Neural cell (in vitro differentiated cells): ENCODE data around the gene IMMP2L.

ENCODE experiments used
- EP300 ChIP-seq: fragments of 450-650 bp; conservative IDR thresholded peaks from 2 replicates; pipeline ENCODE4 v1.6.1; 2014; ENCODE audit warnings: antibody characterized with exemption, mild to moderate bottlenecking, moderate library complexity; ENCODE audit not compliant: poor library complexity, severe bottlenecking
- MXI1 ChIP-seq: fragments of 450-650 bp; conservative IDR thresholded peaks from 2 replicates; pipeline ENCODE4 v1.6.1; 2014; ENCODE audit warnings: antibody characterized with exemption, mild to moderate bottlenecking; ENCODE audit not compliant: poor library complexity, severe bottlenecking
- POLR2AphosphoS5 ChIP-seq: IDR thresholded peaks from 2 replicates; pipeline ENCODE4 v1.6.1; 2012
- RAD21 ChIP-seq: fragments of 450-650 bp; conservative IDR thresholded peaks from 2 replicates; pipeline ENCODE4 v1.6.1; 2014; ENCODE audit warnings: antibody characterized with exemption, mild to moderate bottlenecking, moderate library complexity
- TF ChIP-seq, protein P1 (sequence below): fragments of 450-650 bp; IDR thresholded peaks from 2 replicates; pipeline ENCODE4 v1.5.1; 2014; ENCODE audit warnings: antibody characterized with exemption, mild to moderate bottlenecking, moderate library complexity; ENCODE audit not compliant: poor library complexity, severe bottlenecking

GRCh38 chr7:110621289-110621688 is 941.0 kb downstream of the IMMP2L start:
- TF ChIP-seq, protein P1, sequence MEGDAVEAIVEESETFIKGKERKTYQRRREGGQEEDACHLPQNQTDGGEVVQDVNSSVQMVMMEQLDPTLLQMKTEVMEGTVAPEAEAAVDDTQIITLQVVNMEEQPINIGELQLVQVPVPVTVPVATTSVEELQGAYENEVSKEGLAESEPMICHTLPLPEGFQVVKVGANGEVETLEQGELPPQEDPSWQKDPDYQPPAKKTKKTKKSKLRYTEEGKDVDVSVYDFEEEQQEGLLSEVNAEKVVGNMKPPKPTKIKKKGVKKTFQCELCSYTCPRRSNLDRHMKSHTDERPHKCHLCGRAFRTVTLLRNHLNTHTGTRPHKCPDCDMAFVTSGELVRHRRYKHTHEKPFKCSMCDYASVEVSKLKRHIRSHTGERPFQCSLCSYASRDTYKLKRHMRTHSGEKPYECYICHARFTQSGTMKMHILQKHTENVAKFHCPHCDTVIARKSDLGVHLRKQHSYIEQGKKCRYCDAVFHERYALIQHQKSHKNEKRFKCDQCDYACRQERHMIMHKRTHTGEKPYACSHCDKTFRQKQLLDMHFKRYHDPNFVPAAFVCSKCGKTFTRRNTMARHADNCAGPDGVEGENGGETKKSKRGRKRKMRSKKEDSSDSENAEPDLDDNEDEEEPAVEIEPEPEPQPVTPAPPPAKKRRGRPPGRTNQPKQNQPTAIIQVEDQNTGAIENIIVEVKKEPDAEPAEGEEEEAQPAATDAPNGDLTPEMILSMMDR: no peak
- TF ChIP-seq POLR2AphosphoS5 (no peak), EP300 (no peak), MXI1 (no peak), RAD21 (no peak)
